HG02870 (cell line): ENCODE results near the gene C1orf21.

Experiments
- ATAC-seq: cut with Tn5 transposase; IDR thresholded peaks from one replicate; pipeline ENCODE4 v1.9.1; 2021; ENCODE audit warnings: mild to moderate bottlenecking, moderate library complexity; ENCODE audit not compliant: unreplicated experiment

C1orf21 gene

DNA sequence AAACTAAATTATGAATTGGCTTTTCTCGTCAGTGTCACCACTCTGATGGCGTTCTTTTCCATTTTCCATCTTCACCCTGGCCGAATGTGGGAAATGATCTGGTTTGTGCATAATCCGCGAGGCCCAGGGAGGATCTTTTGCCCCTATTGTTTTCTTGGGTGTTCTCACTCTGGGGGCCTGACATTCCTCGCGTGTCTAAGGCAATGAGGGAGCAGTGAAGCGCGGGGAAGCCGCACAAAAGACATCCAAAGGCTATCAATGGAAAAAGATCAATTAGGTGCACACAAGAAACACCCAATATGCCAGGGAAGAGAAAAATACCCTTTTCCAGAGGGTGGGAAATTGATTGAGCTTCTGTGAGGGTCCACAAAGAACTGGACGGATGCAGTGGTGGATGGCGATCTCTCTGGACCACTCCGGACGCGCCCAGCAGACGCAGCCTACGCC is 941 bp upstream of the C1orf21 start:
- ATAC-seq: no peak

DNA sequence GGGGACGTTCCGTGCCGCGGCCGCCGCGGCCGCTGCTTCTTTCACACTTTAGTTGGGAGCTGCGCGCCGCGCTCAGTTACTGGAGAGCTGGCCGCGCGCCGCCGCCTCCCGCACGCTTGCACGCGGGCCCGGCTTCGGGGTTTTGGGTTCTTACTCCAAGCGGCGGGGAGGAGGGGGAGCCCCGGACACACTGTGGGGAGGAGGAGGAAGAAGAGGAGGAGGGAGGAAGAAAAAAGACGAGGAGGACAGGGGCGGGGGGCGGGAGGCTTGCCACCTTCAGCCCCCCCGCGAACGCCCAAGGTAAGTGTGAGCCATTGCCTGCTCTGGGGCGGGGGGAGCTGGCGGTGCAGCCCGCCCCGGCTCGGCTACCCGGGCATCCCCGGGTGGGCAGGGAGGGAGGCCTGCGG is 243 bp downstream of the C1orf21 start:
- ATAC-seq: peak; percentile 32

DNA sequence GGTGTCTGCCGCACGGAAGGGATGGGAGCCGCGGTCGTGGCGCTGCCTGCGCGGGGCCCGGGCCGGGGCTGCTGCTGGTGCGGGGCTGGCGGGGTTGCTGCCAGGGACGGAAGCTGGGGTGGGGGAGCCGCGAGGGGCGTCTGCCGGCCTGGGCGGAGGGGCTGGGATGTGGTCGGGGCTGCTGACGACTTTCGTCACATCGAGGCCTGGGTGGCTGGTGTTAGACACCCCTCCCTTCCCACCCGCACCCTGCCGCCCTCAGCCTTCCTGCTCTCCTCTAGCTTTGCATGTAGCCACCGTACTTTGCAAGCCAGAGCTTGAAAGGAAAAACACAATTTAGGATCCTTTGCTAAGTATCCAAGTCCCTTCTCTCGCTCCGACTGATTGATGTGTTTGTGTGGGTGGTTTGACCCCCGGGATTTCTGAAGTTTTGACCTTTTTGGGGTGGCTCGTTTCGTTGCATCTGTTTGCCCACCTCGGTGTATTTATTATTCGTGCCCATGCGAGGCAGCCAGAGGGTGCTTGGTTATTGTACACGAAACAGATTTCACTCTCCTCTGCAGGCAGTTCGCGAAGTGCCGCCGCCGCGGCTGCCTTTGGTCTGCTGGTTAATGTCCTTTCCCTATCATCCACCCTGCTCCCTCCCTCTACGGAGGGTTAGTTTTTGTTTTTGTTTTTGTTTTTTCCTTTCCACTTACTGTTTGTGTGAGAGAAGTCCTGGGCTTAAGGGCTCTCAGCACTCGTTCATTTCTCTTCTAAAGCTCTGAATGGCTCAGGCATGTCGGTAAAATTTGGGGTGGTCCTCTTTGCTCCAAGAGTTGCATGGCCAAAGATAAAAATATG is 868 bp downstream of the C1orf21 start:
- peak; percentile 11 for ATAC-seq

DNA sequence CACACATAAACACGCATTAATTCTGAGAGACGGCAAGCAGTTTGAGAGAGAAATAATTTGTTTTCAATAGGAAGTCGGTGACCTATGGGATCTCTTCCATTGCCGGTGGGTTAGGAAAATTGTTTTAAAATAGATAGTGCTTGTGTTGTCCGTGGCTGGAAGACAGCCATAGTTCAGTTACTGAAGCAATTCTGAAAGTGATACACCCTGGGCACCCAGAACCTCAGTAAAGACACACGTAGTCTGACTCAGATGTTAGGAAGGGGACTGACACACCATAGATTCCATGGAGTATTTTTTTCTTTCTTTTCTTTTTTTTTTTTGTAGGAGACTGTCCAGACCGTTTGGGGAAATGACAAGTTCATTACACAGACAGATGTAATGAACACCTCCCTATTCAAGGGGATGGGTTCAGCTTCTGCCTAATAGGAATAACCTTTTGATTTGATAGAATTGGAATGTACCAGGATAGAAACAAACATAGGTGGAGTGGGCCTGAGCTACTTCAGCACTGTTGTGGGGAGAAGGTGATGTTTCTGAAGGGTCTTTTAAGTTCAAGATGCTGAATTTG is 1.6 kb downstream of the C1orf21 start:
- no peak for ATAC-seq

DNA sequence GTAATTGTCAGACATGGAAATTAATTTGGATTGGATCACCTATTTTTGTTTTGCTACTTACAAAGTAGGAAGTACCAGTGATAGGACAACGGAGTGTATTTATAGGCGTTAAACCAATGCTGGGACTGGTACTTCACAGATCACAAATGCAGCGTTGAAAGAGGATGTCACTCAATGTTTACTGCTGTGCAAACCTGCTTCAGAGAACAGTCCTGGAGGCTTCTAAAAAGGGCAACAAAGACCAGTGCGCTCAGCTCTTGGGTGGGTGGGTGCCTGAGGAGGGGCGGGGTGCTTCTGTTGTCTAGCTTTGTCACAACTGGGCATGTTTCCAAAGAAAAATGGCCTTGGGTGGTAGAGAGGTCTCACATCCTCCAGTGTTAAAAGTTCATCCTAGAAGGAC is 2.1 kb downstream of the C1orf21 start:
- ATAC-seq: no peak

DNA sequence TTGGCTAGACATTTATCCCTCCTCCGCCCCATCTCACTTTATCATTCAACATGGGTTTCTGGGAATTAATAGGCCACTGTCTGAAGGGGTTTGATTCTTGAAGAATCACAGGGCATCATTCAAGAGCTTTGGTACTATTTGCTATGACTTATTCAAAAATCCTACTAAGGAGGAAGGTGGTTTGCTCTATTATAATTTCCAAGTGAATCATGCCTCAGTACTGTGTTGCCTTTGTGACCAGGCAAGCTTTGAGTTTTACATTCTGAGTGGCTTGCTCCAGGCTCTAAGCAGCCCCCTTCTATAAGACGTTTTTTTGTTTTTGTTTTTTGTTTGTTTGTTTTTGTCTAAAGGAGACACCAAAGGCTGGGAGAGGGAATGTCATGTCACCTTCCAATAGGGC is 2.6 kb downstream of the C1orf21 start:
- no peak for ATAC-seq

DNA sequence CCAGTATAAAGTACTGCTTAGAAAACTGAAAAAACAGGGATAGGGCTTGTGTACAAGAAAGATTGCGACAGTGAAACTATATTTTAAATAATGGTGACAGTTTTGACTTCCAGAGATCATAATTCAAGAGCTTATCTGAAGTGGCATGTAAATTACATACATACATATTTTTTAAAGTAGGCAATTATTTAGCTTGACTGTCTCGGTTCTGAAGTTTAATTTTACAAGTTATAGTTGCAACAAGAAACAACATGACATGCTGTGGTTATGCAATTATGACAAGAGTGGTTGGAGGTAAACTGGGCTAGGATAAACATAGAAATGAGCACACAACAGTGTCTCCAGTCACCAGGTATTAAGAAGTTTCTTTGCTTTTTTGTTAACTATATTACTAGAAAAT is 4.1 kb downstream of the C1orf21 start:
- no peak for ATAC-seq

DNA sequence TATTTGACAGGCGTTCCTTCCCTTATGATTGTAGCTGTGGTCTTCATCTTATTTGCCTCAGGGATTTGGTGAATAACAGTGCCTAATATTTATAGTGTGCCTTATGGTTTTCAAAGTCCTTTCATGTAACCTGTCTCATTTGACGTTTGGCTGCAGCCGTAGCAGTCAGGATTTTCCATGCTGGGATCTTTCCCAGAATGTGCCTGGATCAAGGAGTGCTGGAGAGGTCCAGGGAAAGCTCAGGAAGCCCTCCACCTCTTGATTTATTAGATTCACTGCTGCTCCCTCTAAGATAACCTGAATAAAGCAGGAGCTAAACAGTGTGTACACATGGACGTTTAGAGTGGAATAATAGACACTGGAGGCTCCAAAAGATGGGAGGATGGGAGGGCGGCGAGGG is 5.2 kb downstream of the C1orf21 start:
- ATAC-seq: no peak

DNA sequence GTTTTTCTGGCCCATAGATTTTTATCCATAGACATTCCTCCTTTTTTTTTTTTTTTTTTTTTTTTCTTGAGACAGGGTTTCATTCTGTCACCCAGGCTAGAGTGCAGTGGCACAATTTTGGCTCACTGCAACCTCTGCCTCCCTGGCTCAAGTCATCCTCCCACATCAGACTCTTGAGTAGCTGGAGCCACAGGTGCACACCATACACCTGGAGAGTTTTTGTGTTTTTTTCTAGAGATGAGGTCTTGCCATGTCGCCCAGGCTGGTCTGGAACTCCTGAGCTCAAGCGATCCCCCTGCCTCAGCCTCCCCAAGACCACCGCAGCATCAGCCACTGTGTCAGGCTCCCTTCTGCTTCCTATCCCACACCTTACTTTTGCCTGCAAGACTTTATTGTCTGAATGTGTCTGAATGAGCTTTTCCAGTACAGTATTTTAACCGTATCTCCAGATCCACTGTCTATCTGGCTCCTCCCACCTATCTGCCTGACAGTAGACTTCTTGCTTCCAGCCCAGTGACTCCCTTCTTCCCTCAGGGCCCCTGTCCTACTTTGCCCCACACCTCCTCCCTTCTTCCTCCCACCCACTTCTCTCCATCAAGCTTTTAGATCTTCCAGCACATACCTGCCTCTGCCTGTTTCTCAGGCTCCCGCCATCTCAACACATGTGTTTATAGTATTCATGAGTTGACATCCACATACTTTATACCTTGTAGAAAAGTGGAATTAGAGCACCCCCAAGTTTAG is 6.1 kb downstream of the C1orf21 start:
- no peak for ATAC-seq

DNA sequence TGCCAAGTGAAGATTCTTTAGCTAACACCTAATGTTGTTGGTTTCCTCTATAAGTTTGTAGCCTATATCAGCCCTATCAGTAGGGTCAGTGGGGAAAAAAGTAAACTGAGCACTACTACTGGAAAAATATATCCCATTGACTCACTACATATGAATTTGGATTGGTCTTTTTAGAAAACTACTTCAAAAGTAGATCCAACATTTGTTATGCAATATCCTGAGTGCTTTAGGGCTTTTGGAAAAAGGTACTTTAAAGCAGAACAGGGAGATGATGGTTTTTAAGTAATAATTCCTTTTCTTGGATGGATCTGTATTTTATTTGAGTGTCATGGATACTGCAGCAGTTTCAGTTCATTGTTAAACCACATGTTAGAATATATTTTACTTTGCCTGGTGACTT is 7.1 kb downstream of the C1orf21 start:
- ATAC-seq: no peak

DNA sequence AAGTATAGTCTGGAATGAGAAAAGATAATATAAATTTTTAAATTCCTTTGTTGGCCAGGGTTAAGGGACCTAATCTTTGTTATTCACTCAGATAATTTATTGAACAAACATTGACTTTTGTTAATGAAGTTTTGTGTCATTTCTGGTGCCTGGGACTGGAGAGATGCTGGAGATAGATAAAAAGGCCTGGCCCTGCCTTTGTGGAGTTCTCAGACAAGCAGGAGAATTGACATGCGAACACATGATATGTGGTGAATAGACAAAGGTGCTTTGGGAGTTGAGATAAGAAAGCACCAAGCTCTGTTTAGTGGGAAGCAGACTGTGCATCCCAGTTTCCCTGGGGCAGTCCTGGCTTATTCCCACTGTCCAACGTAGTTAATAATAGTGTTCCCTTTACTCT is 8.5 kb downstream of the C1orf21 start:
- ATAC-seq: no peak

DNA sequence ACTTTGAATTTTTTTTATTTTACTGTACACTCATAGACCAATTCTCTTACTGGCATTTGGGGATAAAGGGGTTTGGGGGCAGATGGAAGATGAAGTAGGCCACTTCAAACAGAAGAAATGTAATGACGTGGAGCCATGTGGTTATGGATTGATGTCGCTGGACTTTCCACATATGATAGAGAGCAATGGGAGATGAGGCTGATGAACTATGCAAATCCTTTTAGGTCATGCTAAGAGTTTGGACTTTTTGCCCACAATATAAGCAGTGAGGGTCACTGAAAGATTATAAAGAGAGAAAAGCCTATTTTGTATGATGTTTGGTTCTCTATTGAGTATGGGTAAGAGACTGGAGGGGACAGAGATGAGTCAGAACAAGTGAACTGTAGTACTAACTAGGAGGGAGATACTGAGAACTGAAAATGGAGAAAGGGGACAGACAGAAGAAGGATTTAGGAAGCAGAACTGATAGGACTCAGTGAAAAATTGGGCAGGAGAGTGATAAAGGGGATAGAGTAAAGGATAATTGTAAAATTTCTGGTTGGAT is 9.2 kb downstream of the C1orf21 start:
- ATAC-seq: peak; percentile 63

DNA sequence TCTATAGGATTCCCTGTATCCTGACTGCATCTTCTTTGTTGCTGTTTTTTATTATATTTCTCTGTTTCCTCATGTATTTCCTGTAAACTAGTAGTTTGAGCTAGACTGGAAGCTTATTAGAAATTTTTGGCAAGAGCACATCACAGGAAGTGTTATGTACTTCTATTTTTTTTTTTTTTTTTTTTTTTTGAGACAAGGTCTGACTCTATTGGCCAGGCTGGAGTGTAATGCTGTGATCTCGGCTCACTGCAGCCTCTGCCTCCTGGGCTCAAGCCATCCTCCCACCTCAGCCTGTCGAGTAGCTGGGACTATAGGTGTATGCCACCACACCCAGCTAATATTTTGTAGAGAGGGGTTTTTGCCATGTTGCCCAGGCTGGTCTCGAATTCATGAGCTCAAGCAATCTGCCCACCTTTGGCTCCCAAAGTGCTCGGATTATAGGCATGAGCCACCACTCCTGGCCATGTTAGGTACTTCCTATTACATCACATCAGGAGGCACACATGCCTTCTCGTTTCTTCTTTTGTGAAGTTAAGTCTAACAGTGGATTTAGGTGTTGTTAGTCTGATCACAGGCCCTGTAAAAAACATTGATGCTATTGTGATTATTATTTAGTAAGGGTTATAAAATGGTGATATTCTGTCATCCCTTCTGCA is 12.5 kb downstream of the C1orf21 start:
- no peak for ATAC-seq

DNA sequence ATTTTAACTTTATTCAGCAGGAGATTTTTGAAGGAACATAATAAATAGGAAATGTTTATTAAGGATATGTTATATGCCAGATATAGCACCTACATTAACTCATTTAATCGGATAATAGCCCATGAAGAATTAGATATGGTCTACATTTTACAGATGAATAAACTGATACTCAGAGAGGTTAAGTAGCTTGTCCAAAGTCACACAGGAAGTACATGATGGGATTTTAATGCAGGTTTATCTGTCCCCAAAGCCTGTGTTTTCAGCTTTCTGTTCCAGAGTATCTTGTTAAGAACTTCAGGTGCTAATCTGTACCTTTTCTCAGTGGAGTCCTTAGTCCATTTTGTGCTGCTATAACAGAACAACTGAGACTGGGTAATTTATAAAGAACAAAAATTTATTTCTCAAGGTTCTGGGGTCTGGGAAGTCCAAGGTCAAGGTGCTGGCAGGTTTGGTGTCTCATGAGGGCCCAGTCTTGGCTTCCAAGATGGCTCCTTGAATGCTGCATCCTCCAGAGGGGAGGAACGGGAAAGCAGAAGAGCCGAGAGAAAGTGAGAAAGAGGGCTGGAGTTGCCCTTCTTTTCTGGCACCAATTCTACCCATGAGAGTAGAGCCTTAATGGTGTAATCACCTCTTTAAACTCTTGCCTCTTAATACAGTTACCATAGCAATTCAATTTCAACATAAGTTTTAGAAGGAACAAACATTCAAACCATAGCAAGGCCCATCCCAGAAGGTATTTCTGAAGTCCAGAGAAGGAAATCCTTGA is 17.3 kb downstream of the C1orf21 start:
- ATAC-seq: no peak

DNA sequence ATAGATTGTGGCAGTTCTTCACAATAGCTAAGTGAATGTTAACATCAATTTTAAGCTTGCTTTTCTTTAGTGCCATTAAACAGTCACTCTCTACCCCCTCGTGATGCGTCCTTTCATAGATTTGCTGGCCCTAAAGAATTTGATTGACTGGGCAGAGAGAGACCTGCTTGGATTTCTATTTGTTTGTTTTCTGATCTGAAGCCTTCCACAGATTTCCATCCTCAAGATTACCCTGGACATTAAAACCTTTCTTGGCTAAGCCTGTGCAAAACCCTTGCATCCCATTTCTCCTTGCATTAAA is 17.8 kb downstream of the C1orf21 start:
- no peak for ATAC-seq

DNA sequence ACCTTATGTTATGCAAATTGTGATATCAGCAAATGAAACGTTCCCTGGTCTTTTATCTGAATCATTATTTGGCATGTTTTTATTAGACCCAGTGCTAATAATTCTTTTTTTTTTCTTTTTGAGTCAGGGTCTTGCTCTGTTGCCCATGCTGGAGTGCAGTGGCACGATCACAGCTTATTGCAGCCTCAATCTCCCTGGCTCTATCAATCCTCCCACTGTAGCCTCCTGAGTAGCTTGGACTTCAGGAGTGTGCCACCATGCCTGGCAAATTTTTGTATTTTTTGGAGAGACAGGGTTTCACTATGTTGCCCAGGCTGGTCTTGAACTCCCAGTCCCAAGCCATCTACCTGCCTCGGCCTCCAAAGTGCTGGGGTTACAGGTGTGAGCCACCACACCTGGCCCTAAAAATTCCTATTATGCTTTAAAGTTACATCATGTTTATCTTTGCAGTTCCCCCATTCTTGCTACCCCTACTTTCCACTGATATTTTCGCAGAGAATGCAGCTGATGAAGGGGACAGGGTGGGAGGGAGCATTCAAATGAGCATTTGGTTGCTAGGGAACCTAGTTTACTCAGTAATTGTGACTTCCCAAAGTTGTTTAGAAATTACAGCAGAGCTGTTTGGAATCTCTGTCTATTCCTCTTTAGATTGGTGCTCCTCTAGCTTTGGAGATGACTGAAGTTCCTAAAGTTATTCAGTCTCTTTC is 18.4 kb downstream of the C1orf21 start:
- ATAC-seq: no peak

DNA sequence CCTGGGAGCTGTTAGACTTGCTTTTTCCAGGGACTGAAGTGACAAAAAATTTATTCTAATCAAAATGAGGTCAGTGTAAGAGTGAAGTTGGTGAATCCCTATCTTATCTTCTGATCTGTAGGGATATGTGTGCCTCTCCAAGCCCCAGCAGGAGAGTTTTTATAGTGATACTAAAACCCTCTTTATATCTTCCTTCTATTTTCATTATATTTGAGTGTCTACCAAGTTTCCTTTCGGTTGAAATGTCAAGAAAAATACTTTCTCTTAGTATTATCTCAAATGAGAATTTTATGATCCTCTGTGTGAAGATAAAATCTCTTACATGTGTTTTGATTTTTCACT is 18.9 kb downstream of the C1orf21 start:
- no peak for ATAC-seq

DNA sequence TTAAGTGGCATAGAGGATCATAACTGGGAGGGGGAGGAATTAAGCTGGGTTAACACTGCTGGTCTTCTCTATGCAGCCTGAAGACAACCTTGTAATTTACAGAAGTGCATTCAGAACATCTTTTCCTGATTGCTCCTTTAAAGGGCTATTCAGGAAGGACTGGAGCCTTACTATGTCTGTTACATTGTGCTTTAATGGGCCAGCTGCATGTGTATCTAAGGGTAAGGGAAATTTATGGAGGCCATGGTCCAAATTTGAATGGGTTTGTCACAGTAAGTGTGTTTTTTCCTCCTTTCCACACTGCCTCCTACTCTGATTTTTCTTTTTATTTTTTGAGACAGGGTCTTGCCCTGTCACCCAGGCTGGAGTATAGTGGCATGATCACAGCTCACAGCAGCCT is 19.6 kb downstream of the C1orf21 start:
- ATAC-seq: no peak

DNA sequence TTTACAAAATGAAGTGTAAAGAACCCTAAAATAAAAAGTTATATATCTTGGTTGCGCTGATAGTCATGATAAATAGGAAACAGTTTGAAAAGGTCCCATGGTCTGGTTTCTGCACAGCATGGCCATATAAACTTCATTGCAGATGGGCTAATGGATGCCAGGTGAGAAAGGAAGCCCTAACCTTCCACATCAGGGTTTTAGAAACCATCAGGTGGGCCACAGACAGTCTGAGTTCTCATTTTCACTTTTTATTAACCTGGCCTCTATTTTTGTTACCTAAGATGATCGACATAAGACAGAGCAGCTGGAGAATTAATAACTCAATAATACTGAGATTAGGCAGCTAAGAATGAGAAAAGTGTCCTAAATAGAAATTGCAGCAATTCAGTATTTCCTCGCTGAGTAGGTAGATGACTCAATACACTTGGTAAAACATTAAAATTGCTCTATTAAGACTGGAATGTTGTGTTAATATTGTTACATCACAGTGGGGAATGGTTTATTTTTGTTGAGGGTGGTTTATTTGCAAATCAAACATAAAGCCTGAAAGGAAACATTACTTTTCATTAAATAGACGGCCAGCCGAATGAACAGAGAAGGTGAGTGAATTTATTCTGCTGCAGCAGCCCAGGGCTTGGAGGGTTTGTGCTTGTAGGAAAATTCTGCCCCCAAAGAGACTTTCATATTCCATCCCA is 21.1 kb downstream of the C1orf21 start:
- no peak for ATAC-seq

DNA sequence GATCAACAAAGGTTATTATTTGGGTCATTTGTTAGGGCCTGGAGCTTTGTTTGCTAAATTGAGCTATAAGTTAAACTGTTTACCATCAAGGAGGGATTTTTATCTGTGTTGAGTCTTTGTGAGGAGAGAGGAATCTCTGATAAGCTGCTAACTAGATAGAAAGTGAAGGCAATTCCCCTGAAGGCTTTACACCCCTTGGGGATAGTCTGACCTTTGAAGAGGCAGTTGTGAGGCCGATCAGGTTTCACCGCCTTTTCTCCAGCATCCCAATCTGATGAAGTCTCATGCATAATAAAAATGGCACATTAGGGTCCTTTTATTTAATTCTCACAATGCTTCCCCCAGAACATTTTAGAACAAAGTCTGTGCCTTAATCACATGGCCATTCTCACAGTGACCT is 21.8 kb downstream of the C1orf21 start:
- no peak for ATAC-seq
